Measurements from ENCODE around the gene LGALSL.

GRCh38 chr2:64414736-64415435 lies 39.1 kb upstream of the LGALSL start:
- TF ChIP-seq CTCF (conservative IDR thresholded peaks at IDR 0.05; ENCODE audit: low read length): no peak
- no peak for TF ChIP-seq EZH2phosphoT487 (IDR thresholded peaks at IDR 0.05; ENCODE audit: borderline replicate concordance)

Measured in Loucy (cell line).